Measurements from ENCODE around the gene EFNA5. TPM values are rescaled to one million over a fixed set of nuclear protein-coding genes. Genes with fewer than 3 reads are reported as not detected.

Gene EFNA5
- total RNA-seq, 1 donor from 2014 or later, result 2.2 TPM

DNA sequence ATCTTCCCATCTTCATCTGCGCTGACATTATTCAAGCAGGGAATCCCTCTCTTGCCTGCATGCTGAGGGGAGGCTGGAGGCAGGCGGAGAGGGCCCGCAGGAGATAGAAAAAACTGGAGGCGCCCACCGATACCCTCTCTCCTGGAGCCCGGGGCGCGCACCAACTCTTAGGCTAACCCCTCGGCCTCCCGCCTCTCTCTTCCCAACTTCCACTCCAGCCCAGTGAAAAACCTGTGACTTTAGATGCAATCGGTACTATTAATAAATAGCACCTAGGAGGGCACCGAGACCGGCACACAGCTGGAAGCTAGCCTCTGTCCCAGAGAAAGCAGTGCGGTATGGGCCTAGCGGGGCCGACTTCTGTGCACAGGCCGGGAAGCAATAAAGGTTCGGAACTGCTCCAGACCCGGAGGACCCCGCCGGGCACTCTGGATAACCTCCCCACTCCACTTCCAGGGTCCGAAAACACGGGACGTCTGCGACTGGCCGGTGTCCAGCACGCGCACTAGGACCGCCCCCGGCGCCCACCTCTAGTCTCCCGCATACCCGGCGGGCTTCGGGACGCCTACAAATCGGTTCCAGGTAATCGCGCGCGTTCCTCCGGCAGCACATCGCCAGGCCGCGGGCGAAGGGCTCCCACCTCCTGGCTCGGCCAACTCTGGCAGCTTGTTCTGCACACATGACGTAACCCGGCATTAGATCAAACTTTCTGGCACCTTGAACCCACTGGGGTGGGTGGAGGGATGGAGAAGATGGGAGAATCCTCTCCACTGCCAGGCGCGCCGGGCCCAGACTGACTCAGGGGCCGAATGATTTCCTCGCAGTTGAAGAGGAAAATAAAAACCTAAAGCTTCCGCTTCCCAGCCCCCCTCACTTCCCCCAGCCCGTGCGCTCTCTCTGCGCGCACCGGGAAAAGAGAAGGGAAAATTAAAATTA lies 1.4 kb downstream of the EFNA5 start:
- H3K9me3 ChIP-seq, result no peaks in the 10 kb centered on the region
- TF ChIP-seq, protein P1, sequence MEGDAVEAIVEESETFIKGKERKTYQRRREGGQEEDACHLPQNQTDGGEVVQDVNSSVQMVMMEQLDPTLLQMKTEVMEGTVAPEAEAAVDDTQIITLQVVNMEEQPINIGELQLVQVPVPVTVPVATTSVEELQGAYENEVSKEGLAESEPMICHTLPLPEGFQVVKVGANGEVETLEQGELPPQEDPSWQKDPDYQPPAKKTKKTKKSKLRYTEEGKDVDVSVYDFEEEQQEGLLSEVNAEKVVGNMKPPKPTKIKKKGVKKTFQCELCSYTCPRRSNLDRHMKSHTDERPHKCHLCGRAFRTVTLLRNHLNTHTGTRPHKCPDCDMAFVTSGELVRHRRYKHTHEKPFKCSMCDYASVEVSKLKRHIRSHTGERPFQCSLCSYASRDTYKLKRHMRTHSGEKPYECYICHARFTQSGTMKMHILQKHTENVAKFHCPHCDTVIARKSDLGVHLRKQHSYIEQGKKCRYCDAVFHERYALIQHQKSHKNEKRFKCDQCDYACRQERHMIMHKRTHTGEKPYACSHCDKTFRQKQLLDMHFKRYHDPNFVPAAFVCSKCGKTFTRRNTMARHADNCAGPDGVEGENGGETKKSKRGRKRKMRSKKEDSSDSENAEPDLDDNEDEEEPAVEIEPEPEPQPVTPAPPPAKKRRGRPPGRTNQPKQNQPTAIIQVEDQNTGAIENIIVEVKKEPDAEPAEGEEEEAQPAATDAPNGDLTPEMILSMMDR (IDR thresholded peaks at IDR 0.05), result no peak
- H3K27ac ChIP-seq, result peak overlapping the region; percentile 75 to 82
- no peaks in the 10 kb centered on the region for H3K4me1 ChIP-seq
- DNase-seq (ENCODE audit: low spot score in 2 of 2), result peak in 1 of 2 donors; percentile 73
- no peaks in the 10 kb centered on the region for H3K36me3 ChIP-seq
- H3K4me3 ChIP-seq, result peak overlapping the region; percentile 56 to 78
- intact Hi-C loops (cut with DNase I), result loop anchor here (2.0 to 5.0 kb wide), 7 partner anchors 77 to 713 kb away; partner anchors contain the start of gene FBXL17
- H3K27me3 ChIP-seq, result no peaks in the 10 kb centered on the region

- H3K4me1 ChIP-seq, result no peaks in the 10 kb centered on the region
- intact Hi-C loops (cut with DNase I), result no loop called here
- peak overlapping the region; percentile 56 to 78 for H3K4me3 ChIP-seq
- no peak for DNase-seq (ENCODE audit: low spot score in 2 of 2)
- no peaks in the 10 kb centered on the region for H3K9me3 ChIP-seq
- TF ChIP-seq, protein P1 (IDR thresholded peaks at IDR 0.05), result no peak
- H3K27me3 ChIP-seq, result no peaks in the 10 kb centered on the region
- H3K27ac ChIP-seq, result peak overlapping the region; percentile 75 to 82
- H3K36me3 ChIP-seq, result no peaks in the 10 kb centered on the region
Observed at GRCh38 chr5:107668154-107669095, 2.3 kb downstream of the EFNA5 start.

DNA sequence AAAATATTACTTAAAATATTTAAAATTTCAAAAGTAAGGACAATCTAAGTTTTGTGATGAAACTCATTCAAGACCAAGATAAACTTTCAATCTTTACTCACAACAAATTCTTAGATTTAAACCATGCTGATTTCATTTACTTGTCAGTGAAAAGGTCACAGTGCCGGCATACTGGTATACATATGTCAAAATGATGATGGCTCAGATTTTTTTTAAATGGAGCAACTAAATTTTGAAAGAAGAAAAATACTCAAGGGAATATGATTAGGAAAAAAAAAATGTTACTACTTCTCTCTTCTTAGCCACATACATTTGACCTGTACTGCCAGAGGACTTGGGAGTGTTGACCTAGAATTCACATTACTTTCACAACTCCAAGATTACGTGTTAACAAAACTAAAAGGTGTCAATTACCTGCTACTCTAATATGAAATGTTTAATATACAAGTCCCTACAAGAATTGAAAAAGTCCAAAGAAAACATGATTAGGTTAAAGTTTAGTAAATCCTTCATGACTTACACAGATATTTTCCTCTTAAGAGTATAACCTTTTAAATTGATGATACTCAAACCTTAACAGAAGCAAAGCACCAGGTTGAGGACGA lies 4.6 kb downstream of the EFNA5 start:
- no peaks in the 10 kb centered on the region for H3K9me3 ChIP-seq
- no peaks in the 10 kb centered on the region for H3K4me1 ChIP-seq
- H3K36me3 ChIP-seq, result no peaks in the 10 kb centered on the region
- no peak overlapping the region for H3K4me3 ChIP-seq
- TF ChIP-seq, protein P1 (IDR thresholded peaks at IDR 0.05), result no peak
- no peaks in the 10 kb centered on the region for H3K27me3 ChIP-seq
- DNase-seq (ENCODE audit: low spot score in 2 of 2), result no peak
- intact Hi-C loops (cut with DNase I), result no loop called here
- no peak overlapping the region for H3K27ac ChIP-seq

DNA sequence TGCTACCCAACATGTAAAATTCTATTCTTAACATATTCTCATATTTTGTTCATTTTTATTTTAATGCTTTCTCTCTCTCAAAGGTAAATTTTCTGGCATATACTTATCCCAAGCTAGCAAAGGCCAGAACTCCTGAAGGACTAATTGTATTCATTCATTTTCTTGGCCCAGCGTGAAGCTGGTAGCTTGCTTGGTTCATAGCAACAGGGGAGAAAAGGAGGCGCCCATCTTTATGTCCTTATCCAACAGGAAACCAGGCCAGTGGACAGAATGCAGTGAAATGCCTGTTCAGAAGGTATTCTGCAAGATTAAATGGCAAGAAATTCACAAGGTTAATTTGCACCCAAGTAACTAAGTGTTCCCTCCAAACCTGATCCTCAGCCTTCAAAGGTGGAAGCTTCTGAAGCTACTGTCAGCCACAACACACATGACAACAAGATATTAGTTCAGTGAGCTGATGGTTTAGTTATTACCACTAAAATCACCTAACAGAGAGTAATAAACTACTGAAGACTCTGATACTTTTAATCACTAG lies 5.6 kb downstream of the EFNA5 start:
- no peak overlapping the region for H3K4me3 ChIP-seq
- intact Hi-C loops (cut with DNase I), result no loop called here
- H3K9me3 ChIP-seq, result no peaks in the 10 kb centered on the region
- H3K27me3 ChIP-seq, result no peaks in the 10 kb centered on the region
- no peaks in the 10 kb centered on the region for H3K36me3 ChIP-seq
- TF ChIP-seq, protein P1 (IDR thresholded peaks at IDR 0.05), result no peak
- H3K27ac ChIP-seq, result no peak overlapping the region
- no peaks in the 10 kb centered on the region for H3K4me1 ChIP-seq
- no peak for DNase-seq (ENCODE audit: low spot score in 2 of 2)

GRCh38 chr5:107663697-107664096 lies 7.0 kb downstream of the EFNA5 start:
- DNase-seq (ENCODE audit: low spot score in 2 of 2), result no peak
- H3K4me1 ChIP-seq, result no peaks in the 10 kb centered on the region
- H3K36me3 ChIP-seq, result no peaks in the 10 kb centered on the region
- H3K27ac ChIP-seq, result no peak overlapping the region
- intact Hi-C loops (cut with DNase I), result no loop called here
- H3K9me3 ChIP-seq, result no peaks in the 10 kb centered on the region
- H3K4me3 ChIP-seq, result no peak overlapping the region
- TF ChIP-seq, protein P1 (IDR thresholded peaks at IDR 0.05), result no peak
- no peaks in the 10 kb centered on the region for H3K27me3 ChIP-seq
